IMR-90 (cell line): Measurements from ENCODE around the gene CAMTA1. TPM values are rescaled to one million over a fixed set of nuclear protein-coding genes. Genes with fewer than 3 reads are reported as not detected.

Experiments used
- ATAC-seq: fragments of 200-7000 bp; cut with Tn5 transposase; 2 replicates; pipeline ENCODE4 v1.9.1; 2020; ENCODE audit warnings: low read depth, mild to moderate bottlenecking, moderate library complexity
- BruUV-seq: library from RNA; stranded (reverse); fragments of 400-500 nt; replicated peaks from 2 replicates; lab custom pipeline; 2021; lab: Mats Ljungman, UMichigan
- CTCF ChIA-PET: fragments of 300-600 bp; formaldehyde crosslinking; extraction: SDS; loops from one replicate; lab custom pipeline; 2021; ENCODE audit warnings: antibody characterized with exemption; lab: Yijun Ruan, JAX
- POLR2A ChIA-PET: fragments of 300-600 bp; sonication (Branson Sonifier 250); formaldehyde crosslinking; loops from one replicate; lab custom pipeline; 2022; ENCODE audit warnings: antibody characterized with exemption; ENCODE audit not compliant: unreplicated experiment; lab: Charles Lee
- DNase-seq: peaks from one replicate; pipeline ENCODE4 v3.0.0; 2013
- H2AFZ ChIP-seq: replicated peaks from 2 replicates; pipeline ENCODE3; 2013; ENCODE audit warnings: low read length, mild to moderate bottlenecking; ENCODE audit not compliant: poor library complexity
- H2AK5ac ChIP-seq: 2 replicates; pipeline ENCODE4 v1.6.1; 2013; ENCODE audit warnings: low read depth, low read length, inconsistent platforms
- H2AK9ac ChIP-seq: replicated peaks from 2 replicates; pipeline ENCODE3; 2013; ENCODE audit warnings: mild to moderate bottlenecking, low read depth, low read length, moderate library complexity; ENCODE audit not compliant: poor library complexity
- H2BK120ac ChIP-seq: 2 replicates; pipeline ENCODE4 v1.6.1; 2013; ENCODE audit warnings: low read depth, low read length, inconsistent platforms
- H2BK15ac ChIP-seq: 3 replicates; pipeline ENCODE4 v1.6.1; 2013; ENCODE audit warnings: low read depth, low read length, inconsistent platforms
- H2BK20ac ChIP-seq: 2 replicates; pipeline ENCODE4 v1.6.1; 2013; ENCODE audit warnings: low read depth, mild to moderate bottlenecking, inconsistent platforms, low read length, moderate library complexity
- H2BK5ac ChIP-seq: 2 replicates; pipeline ENCODE4 v1.6.1; 2013; ENCODE audit warnings: mild to moderate bottlenecking, low read depth, low read length, inconsistent platforms; ENCODE audit not compliant: poor library complexity, severe bottlenecking
- H3K14ac ChIP-seq: replicated peaks from 2 replicates; pipeline ENCODE4 v1.6.1; 2013; ENCODE audit warnings: low read depth, low read length, inconsistent platforms
- H3K18ac ChIP-seq: 2 replicates; pipeline ENCODE4 v1.6.1; 2013; ENCODE audit warnings: low read depth, low read length, control low read depth
- H3K23ac ChIP-seq: 2 replicates; pipeline ENCODE4 v1.6.1; 2013; ENCODE audit warnings: low read depth, low read length, inconsistent platforms
- H3K27ac ChIP-seq: 2 replicates; pipeline ENCODE4 v1.5.1; 2013; ENCODE audit warnings: mild to moderate bottlenecking, control low read depth, low read length; ENCODE audit not compliant: insufficient read depth
- H3K27me3 ChIP-seq: 2 replicates; pipeline ENCODE4 v1.6.1; 2013; ENCODE audit warnings: low read length; ENCODE audit not compliant: control insufficient read depth, insufficient read depth
- H3K36me3 ChIP-seq: 2 replicates; pipeline ENCODE4 v1.6.1; 2013; ENCODE audit warnings: low read length, mixed read lengths; ENCODE audit not compliant: control insufficient read depth, insufficient read depth
- H3K4ac ChIP-seq: 2 replicates; pipeline ENCODE4 v1.6.1; 2013; ENCODE audit warnings: low read depth, low read length, inconsistent platforms
- H3K4me1 ChIP-seq: 2 replicates; pipeline ENCODE4 v1.6.1; 2013; ENCODE audit warnings: low read length, mixed read lengths; ENCODE audit not compliant: control insufficient read depth, insufficient read depth
- H3K4me2 ChIP-seq: 2 replicates; pipeline ENCODE4 v1.6.1; 2013; ENCODE audit warnings: low read depth, mild to moderate bottlenecking, control low read depth, low read length, moderate library complexity
- H3K4me3 ChIP-seq: 2 replicates; pipeline ENCODE4 v1.5.1; 2013; ENCODE audit warnings: low read depth, mild to moderate bottlenecking, control low read depth, low read length, moderate library complexity; ENCODE audit not compliant: insufficient read depth
- H3K56ac ChIP-seq: 2 replicates; pipeline ENCODE4 v1.6.1; 2013; ENCODE audit warnings: low read length, inconsistent platforms; ENCODE audit not compliant: insufficient read depth; ENCODE audit errors: extremely low read depth
- H3K79me1 ChIP-seq, 2 experiments: 2 replicates each; pipeline ENCODE4 v1.6.1; 2013; ENCODE audit warnings: low read length in 2 of 2, inconsistent platforms in 1 of 2, low read depth in 1 of 2
- H3K9ac ChIP-seq: 2 replicates; pipeline ENCODE4 v1.6.1; 2013; ENCODE audit warnings: low read depth, low read length, control low read depth
- H3K9me1 ChIP-seq: 2 replicates; pipeline ENCODE4 v1.6.1; 2013; ENCODE audit warnings: low read length, inconsistent platforms; ENCODE audit not compliant: insufficient read depth
- H3K9me3 ChIP-seq: 2 replicates; pipeline ENCODE4 v1.6.1; 2013; ENCODE audit warnings: low read length; ENCODE audit not compliant: control insufficient read depth, insufficient read depth
- H4K20me1 ChIP-seq: 2 replicates; pipeline ENCODE4 v1.6.1; 2013; ENCODE audit warnings: low read length, inconsistent platforms; ENCODE audit not compliant: insufficient read depth
- H4K5ac ChIP-seq: 2 replicates; pipeline ENCODE4 v1.6.1; 2013; ENCODE audit warnings: mild to moderate bottlenecking, low read depth, low read length, control low read depth
- H4K8ac ChIP-seq, 2 experiments: 2 replicates each; pipeline ENCODE4 v1.6.1; 2013; ENCODE audit warnings: low read depth in 2 of 2, low read length in 2 of 2, control low read depth in 1 of 2, inconsistent platforms in 1 of 2
- H4K91ac ChIP-seq: 2 replicates; pipeline ENCODE4 v1.6.1; 2013; ENCODE audit warnings: low read depth, low read length, inconsistent platforms; ENCODE audit not compliant: insufficient read depth
- BHLHE40 ChIP-seq: fragments of 150-350 bp; IDR thresholded peaks from 2 replicates; pipeline ENCODE4 v1.6.1; 2016; ENCODE audit warnings: mild to moderate bottlenecking, low read depth, low read length
- CEBPB ChIP-seq: IDR thresholded peaks from 2 replicates; pipeline ENCODE4 v1.6.1; 2012; ENCODE audit warnings: low read depth, low read length, improper control_type of control experiment
- CHD1 ChIP-seq: IDR thresholded peaks from 2 replicates; pipeline ENCODE4 v1.6.1; 2012; ENCODE audit warnings: low read depth, low read length, improper control_type of control experiment
- CTCF ChIP-seq: conservative IDR thresholded peaks from 2 replicates; pipeline ENCODE4 v1.5.1; 2012; ENCODE audit warnings: mild to moderate bottlenecking, low read depth, low read length, improper control_type of control experiment
- FOS ChIP-seq: fragments of 150-350 bp; IDR thresholded peaks from 2 replicates; pipeline ENCODE4 v1.6.1; 2016; ENCODE audit warnings: low read depth, low read length
- MAZ ChIP-seq: IDR thresholded peaks from 2 replicates; pipeline ENCODE4 v1.6.1; 2012; ENCODE audit warnings: low read depth, mild to moderate bottlenecking, low read length, improper control_type of control experiment, moderate library complexity, borderline replicate concordance
- MXI1 ChIP-seq: IDR thresholded peaks from 2 replicates; pipeline ENCODE4 v1.6.1; 2012; ENCODE audit warnings: low read depth, mild to moderate bottlenecking, low read length, moderate library complexity, borderline replicate concordance
- POLR2A ChIP-seq: IDR thresholded peaks from 2 replicates; pipeline ENCODE4 v1.6.1; 2012; ENCODE audit warnings: mild to moderate bottlenecking, low read depth, low read length
- RCOR1 ChIP-seq: IDR thresholded peaks from 2 replicates; pipeline ENCODE4 v1.6.1; 2012; ENCODE audit warnings: mild to moderate bottlenecking, low read length, improper control_type of control experiment; ENCODE audit not compliant: insufficient replicate concordance
- RFX5 ChIP-seq: IDR thresholded peaks from 2 replicates; pipeline ENCODE4 v1.8.0; 2012; ENCODE audit warnings: low read depth, mild to moderate bottlenecking, low read length, moderate library complexity
- SMC3 ChIP-seq: fragments of 150-350 bp; IDR thresholded peaks from 2 replicates; pipeline ENCODE4 v1.6.1; 2016; ENCODE audit warnings: low read depth, mild to moderate bottlenecking, antibody characterized with exemption, low read length, moderate library complexity
- WGBS, 2 experiments: methylation state at CpG; one replicate each; pipeline versions ENCODE4 v1.1.5 to v1.1.7; 2013; ENCODE audit warnings: missing lambda C conversion rate in 2 of 2; ENCODE audit not compliant: insufficient read length in 1 of 2; ENCODE audit errors: extremely low coverage in 2 of 2; 5-methylcytosine and 5-hydroxymethylcytosine counted together
- dilution Hi-C: fragments of 300-500 bp; cut with HindIII; formaldehyde crosslinking; loops from one replicate; pipeline ENCODE4 v1.14.3; 2018; ENCODE audit warnings: low sequenced_read_pairs; ENCODE audit not compliant: unreplicated experiment
- in situ Hi-C: fragments of 300-500 bp; cut with MboI; formaldehyde crosslinking; loops from 3 replicates; pipeline ENCODE4 v1.14.3; 2019; ENCODE audit warnings: low sequenced_read_pairs, inconsistent platforms, mixed read lengths
- intact Hi-C: fragments of 100-400 bp; cut with micrococcal nuclease; formaldehyde crosslinking; loops from 2 replicates; pipeline ENCODE4 v1.10.0; 2022
- polyA plus RNA-seq, 3 experiments: library from polyadenylated mRNA; depleted of rRNA; stranded (reverse); fragments of >200 nt; gene quantifications; 2 replicates each; pipeline ENCODE4 v1.2.3, GENCODE V29; 2012; ENCODE audit warnings: low replicate concordance in 1 of 3
- total RNA-seq: library from RNA; depleted of rRNA; stranded (reverse); fragments of >200 nt; gene quantifications from 2 replicates; pipeline ENCODE4 v1.2.3, GENCODE V29; 2012

CAMTA1 gene
- total and polyA plus RNA-seq, 2 of the 4 experiments (the other 2 are of a cell fraction) = 35.5 to 74.3 TPM

- H3K36me3 ChIP-seq = no peaks in the 10 kb centered on the region
- H4K20me1 ChIP-seq = no peaks in the 10 kb centered on the region; the same call in 1 of the 2 replicates
- H4K5ac ChIP-seq = no peak overlapping the region
- no peak overlapping the region for H3K14ac ChIP-seq
- no CpG with 5 or more reads among the region's 5 CpGs for WGBS, 2 experiments
- H3K18ac ChIP-seq = no peak overlapping the region
- no peak overlapping the region for H2AK9ac ChIP-seq
- intact Hi-C loops (no loop called here), in situ Hi-C loops (no loop called here), dilution Hi-C loops (no loop called here)
- no peak overlapping the region for H3K27ac ChIP-seq
- no peak overlapping the region for H2BK5ac ChIP-seq
- H3K23ac ChIP-seq = no peak overlapping the region
- POLR2A ChIA-PET = interaction anchor here (0.6 kb wide), 1 partner anchor 187 kb away, joined by 3 read pairs; no protein-coding TSS in a partner anchor
- H3K9ac ChIP-seq = no peak overlapping the region
- H4K91ac ChIP-seq = no peak overlapping the region
- no peaks in the 10 kb centered on the region for H3K79me1 ChIP-seq
- TF ChIP-seq SMC3 (no peak), MXI1 (no peak), CHD1 (no peak), POLR2A (no peak), MAZ (no peak), FOS (no peak), CEBPB (no peak), RFX5 (no peak), BHLHE40 (no peak), CTCF (no peak), RCOR1 (no peak)
- H3K4me2 ChIP-seq = no peak overlapping the region
- no peaks in the 10 kb centered on the region; the same call in 1 of the 2 replicates for H3K9me3 ChIP-seq
- no peak overlapping the region for H3K56ac ChIP-seq
- no peak overlapping the region for H3K4me3 ChIP-seq
- H2AK5ac ChIP-seq = no peak overlapping the region
- H3K4ac ChIP-seq = no peak overlapping the region
- no peak overlapping the region for H2BK20ac ChIP-seq
- BruUV-seq = no TSS peak
- H3K9me1 ChIP-seq = no peaks in the 10 kb centered on the region
- H2AFZ ChIP-seq = no peak overlapping the region
- no peak for DNase-seq
- peaks cover 3% of the 10 kb centered on the region; the same call in 1 of the 2 replicates for H3K4me1 ChIP-seq
- no peak for ATAC-seq
- CTCF ChIA-PET = no interaction called here
- peaks cover 51% of the 10 kb centered on the region for H3K27me3 ChIP-seq
- no peak overlapping the region for H2BK15ac ChIP-seq
- H2BK120ac ChIP-seq = no peak overlapping the region
- no peak overlapping the region for H4K8ac ChIP-seq
Measured at GRCh38 chr1:7702365-7702764, 917.1 kb downstream of the CAMTA1 start.
